HG03135 (cell line): ENCODE data around the gene TRPC3.

Source experiments
- ATAC-seq: cut with Tn5 transposase; IDR thresholded peaks from one replicate; pipeline ENCODE4 v1.9.1; 2021; ENCODE audit warnings: mild to moderate bottlenecking, moderate library complexity; ENCODE audit not compliant: unreplicated experiment

TRPC3 gene

DNA sequence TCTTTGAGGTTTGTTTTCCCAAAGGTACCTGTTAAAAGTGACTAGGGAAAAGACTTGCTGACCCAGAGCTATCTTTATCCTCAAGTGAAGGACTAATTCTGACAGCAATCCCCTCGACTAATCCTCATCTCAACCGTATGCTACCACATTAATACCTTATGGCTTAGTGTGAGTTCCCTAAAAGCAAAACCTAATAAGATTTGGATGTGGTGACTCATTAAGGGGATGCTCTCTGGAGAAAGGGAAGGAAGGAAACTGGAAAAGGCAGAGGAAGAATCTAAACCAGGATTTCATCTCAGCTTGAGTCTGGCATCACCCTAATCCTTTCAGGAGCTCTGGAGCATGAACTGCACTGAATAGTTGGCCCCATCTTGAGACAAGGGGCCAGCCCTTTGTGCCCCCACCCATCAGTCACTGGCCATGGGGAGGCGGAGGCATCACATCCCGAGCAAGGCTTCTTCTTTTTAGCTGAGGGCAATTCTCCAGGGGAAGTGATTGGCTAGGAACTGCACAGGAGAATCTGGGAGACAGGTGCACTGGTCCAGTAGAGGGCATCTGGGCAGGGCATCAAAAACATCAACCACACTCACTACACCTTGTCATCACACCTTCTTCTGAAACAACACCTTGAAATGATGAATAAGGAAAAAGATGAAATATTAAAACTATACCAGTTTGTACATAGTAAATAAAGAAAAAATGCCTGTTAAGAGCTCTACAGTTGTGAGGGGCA lies 74.7 kb downstream of the TRPC3 start:
- no peak for ATAC-seq

DNA sequence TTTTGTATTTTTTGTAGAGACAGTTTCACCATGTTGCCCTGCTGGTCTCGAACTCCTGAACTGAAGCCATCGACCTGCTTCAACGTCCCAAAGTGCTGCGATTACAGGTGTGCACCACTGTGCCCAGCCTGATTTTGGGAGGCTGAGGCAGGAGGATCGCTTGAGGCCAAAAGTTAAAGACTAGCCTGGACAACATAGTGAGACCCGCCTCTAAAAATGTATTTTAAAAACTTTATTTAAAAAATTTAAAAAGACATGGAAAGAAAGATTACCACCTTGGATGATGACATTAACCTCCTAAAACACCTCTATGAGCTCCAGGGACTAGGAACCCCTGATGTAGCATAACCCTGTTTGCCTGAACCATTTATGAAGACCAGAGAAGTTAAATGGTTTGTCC lies 75.8 kb downstream of the TRPC3 start:
- ATAC-seq, result no peak

DNA sequence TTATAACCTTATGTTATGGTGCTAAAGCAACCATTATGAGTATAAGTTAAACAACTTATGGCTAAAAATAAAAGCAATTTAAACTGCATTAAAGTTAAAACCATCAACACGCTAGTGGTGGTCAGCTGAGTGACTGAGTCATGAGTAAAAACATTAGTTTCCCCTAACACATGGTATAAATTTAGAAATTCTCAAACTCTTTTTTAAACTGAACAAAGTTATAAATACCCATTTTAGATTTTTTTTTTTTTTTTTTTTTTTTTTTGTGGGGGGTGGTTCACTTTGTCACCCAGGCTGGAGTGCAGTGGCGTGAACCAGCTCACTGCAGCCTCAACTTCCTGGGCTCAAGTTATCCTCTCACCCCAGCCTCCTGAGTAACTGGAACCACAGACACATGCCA lies 76.2 kb downstream of the TRPC3 start:
- ATAC-seq, result no peak

DNA sequence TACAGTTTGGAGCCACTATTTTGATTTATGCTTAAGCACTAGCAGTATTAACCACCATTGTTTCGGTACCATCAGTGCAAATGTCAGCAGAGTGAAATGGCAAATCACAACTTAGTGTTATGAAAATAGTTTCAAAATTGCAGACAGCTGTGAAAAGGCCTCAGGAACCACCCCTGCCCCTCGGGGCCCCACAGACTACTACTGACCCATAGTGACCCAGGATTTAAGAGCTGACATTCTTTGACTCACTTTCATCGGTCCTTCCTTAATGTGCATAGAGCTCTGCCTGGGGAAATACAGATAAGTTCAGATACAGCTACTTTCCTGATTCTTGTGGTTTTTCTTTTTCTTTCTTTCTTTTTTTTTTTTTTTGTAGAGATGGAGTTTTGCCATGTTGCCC lies 78.3 kb downstream of the TRPC3 start:
- ATAC-seq, result no peak

DNA sequence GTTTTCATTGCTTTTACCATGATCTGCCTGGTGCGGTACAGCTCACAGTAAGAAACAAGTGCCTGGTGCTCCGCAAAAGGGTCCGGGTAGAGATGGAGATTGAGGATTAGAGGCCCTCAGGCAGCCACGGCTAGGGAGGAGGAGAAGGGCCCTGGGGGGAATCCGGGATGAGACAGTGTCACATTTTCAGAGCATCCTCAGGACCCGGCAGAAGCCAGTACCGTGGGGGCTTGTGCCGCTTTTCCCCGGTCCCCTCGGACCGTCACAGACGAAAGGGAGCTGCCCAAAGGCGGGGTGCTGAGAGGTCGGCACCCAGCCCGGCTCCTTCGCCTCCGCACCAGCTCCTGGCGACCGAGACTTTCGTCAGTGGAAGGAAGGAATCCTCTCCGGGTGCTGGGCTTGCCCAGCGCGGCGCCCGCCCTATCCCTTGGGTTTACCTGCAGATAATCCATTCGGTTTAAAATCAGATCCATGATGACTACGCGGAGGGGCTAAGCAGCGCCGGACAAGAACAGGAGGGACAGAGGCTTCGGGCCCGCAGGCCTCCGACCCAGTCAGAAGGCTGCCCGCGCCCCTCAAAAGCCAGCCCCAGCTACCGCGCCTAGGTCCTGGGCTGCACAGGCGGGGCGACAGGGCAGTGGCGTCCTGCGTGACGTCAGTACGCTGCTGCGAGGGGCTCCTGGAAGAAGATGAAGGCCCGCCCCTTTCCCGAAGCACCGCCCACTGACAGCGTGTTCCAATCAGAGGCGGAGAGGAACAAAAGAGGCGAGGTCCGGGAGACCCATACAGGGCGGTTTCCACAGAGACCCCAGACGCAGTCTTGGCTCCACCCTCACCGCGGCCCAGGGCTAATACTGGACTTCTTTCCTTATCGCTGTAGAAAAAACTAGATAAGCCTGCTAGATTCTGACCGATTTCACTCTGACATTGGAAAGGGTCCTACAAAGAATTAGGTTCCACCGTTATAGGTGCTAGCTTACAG lies 81.7 kb downstream of the TRPC3 start, which contains the start of gene BBS7:
TSS of gene BBS7 (minus strand) at position 634 of the 982 bp plus-strand sequence. CDS start at position 473, 161 bp downstream.
- ATAC-seq, result peak; percentile 100

DNA sequence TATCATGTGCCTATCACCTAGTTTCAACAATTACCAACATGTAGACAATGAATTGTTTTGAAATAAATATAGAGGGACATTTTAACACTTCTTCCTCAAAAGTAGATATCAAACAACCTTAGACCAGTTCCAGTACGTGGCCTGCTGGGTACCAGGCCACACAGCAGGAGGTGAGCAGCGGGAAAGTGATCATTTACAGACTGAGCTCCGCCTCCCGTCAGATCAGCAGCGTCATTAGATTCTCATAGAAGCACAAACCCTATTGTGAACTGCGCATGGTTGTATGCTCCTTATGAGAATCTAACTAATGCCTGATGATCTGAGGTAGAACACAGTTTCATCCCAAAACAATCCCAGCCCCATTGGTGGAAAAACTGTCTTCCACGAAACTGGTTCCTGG lies 88.1 kb downstream of the TRPC3 start:
- no peak for ATAC-seq

DNA sequence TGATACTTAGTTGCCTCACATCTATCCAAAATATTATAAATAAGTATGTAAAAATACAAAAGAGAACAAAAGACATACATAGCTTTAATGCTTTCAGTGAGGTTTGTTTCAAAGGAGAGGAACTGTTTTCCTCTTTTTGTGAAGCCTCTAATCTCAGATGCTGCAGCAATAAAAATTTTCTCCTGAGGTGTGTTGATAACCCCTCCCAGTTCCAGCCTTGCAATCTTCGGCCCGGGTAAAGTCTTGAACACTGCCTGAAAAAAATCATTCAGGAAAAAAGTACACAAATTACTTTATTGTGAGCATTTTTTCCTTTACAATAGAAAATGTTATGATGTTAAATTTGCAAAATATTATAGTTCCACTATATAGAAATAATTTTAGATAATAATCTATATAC lies 90.4 kb downstream of the TRPC3 start:
- no peak for ATAC-seq

DNA sequence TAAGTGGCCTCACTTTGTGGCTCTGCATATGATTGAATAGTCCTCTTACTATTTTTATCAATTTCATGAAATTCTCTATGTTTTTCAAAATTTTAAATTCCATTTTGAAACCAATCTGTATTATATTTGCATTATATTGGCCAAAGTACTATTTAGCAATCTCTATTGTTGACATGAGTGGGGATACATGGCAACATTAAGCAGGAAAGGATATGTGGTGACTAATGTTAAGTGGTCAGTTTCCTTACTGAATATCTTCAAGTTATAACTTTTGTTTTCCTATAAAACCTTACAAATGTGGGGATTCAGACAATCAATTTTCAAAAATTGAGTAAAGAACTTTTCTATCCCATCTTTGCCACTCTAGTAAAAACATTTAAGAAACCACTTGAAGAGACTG lies 91.7 kb downstream of the TRPC3 start:
- ATAC-seq, result no peak

DNA sequence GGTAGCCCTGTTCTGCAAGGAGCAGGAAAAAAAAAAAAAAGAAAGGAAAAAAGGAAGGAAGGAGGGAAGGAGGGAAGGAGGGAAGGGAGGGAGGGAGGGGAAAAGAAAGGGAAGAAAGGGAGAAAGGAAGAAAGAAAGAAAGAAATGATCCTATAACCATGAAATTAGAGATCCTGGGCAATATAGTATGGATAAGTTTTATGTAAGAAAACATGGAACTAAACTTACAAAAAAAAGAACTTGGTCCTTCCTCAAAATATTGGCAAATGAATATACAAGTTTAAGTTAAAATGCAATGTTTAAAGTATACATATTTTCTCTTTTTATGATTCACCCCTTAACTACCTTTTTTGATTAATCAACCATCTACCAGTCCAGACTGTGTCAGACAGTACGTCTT lies 100.5 kb downstream of the TRPC3 start:
- ATAC-seq, result no peak

DNA sequence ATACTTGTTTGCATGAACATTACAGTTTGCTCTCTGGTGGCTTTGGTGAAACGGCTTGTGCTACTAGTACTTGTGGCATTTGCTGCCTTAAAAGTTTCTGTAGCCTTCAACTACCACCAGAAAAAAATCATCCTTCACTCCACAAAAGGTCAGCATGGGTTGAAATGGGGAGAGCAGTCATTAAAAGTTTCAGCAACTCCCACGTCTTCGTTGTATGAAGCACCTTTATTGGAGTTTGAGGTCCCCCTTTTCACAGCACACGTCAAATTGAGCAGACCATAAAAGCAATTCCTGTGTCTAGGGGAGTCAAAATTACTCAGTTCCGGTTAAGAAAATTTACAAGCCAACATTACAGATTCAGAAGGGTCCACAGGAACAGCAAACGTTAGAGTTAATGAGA lies 105.2 kb downstream of the TRPC3 start:
- ATAC-seq, result no peak

DNA sequence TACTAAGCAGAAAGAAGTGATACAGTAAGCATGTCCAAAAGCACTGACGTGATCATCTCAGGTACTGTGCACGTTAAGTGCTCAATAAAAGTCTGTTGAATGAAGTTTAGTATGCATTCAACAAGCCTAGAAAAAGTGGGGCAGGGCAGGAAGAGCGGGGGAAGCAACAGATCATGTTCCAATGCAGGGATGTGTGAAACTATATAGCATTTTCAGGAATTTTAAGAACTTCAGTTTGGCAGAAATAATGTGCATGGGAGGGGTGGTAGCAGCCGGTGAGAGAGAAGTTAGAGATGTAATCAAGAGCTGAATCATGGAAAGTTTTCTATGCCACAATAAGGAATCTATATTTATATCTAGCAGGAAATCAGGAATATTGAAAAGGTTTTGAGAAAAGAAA lies 109.0 kb downstream of the TRPC3 start:
- no peak for ATAC-seq

DNA sequence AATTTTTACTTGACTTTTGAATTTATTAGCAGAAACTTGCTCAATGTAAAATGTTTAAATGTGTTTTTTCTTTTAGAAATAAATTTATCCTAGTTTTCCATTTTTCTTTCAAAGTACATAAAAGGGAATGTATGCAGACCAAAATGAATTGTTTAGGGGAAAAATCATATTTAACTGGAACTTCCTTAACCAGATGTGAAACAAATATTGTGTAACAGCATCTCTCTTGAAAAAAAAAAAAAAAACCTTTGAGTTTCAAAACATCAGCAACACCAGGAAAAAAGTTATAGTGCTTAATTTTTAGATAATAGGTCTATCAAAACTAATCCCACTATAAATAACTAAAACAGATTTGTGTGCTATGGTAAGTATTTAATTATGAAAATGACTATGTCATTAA lies 113.7 kb downstream of the TRPC3 start:
- no peak for ATAC-seq

DNA sequence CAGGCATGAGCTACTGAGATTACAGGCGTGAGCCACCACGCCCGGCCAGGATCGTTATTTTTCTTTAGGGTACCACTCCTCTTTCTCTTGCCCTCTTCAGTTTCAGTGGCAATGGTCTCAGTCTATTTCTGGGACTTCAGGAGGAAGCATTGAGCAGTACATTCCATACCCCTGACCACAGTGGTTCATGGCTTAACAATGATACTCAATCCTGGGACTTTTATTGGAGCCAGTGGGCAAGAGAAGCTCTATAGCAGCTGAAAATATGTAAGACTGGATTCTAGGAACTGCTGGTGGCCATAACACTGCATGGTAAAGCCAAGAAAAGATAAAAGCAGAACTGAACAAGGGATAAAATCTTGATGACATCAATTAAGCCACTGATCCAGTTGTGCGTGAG lies 122.3 kb downstream of the TRPC3 start:
- ATAC-seq, result no peak
